8988T (cell line): ENCODE measurements around the gene DEF6.
A peak's percentile ranks its signal among the peaks of the same experiment; 100 is the strongest.
"Not testable (repeated sequence)": the region's sequence is repeated elsewhere in the genome, so short reads cannot be mapped to it uniquely, and the experiment has no call there.

Source experiments
- DNase-seq: peaks from one replicate; pipeline ENCODE4 v3.0.0; 2011

DEF6 gene

DNA sequence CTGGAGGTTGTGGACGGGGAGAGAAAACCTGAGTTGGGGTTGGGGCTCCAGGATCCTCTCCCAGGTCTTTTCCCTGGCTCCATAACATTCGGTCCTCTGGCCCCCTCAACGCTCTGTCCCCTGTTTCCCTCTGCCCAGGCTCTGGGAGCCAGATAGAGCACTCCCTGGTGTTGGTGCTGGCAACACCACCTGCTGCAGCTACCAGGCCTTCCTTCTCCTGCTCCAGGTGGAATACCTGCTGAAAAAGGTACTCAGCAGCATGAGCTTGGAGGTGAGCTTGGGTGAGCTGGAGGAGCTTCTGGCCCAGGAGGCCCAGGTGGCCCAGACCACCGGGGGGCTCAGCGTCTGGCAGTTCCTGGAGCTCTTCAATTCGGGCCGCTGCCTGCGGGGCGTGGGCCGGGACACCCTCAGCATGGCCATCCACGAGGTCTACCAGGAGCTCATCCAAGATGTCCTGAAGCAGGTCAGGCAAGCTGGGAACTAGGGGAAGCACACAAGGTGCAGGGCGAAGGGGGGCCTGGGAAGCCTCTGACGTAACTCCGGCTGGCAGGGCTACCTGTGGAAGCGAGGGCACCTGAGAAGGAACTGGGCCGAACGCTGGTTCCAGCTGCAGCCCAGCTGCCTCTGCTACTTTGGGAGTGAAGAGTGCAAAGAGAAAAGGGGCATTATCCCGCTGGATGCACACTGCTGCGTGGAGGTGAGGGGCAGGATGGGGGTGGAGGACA is 14.6 kb downstream of the DEF6 start:
- no peak for DNase-seq

GRCh38 chr6:35312807-35313206 is 15.2 kb downstream of the DEF6 start:
- no peak for DNase-seq

- no peak for DNase-seq
Observed at GRCh38 chr6:35317483-35318195, 20.0 kb downstream of the DEF6 start.

- peak; percentile 91 for DNase-seq
Observed at GRCh38 chr6:35318196-35319171, 20.9 kb downstream of the DEF6 start.

DNA sequence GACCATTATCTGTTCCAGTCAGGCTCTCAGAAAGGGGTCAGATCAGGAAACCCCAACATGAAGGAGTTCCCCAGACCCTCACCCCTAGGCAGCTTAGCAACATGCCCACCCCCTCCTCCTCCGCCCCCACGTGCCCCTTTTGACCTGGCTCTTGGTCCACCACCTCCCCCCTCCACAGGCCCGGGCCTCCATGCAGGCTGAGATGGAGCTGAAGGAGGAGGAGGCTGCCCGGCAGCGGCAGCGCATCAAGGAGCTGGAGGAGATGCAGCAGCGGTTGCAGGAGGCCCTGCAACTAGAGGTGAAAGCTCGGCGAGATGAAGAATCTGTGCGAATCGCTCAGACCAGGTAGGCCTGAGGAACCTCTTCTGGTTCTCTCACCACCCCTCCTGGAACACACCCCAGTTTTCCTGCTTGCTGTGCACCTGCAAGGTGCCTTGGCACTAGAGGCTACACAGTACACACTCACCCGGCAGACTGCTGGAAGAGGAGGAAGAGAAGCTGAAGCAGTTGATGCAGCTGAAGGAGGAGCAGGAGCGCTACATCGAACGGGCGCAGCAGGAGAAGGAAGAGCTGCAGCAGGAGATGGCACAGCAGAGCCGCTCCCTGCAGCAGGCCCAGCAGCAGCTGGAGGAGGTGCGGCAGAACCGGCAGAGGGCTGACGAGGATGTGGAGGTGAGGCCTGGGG is 21.9 kb downstream of the DEF6 start:
- no peak for DNase-seq

GRCh38 chr6:35320031-35320410 is 22.4 kb downstream of the DEF6 start:
- DNase-seq = no peak

- DNase-seq = no peak
Observed at GRCh38 chr6:35321091-35321490, 23.5 kb downstream of the DEF6 start.

DNA sequence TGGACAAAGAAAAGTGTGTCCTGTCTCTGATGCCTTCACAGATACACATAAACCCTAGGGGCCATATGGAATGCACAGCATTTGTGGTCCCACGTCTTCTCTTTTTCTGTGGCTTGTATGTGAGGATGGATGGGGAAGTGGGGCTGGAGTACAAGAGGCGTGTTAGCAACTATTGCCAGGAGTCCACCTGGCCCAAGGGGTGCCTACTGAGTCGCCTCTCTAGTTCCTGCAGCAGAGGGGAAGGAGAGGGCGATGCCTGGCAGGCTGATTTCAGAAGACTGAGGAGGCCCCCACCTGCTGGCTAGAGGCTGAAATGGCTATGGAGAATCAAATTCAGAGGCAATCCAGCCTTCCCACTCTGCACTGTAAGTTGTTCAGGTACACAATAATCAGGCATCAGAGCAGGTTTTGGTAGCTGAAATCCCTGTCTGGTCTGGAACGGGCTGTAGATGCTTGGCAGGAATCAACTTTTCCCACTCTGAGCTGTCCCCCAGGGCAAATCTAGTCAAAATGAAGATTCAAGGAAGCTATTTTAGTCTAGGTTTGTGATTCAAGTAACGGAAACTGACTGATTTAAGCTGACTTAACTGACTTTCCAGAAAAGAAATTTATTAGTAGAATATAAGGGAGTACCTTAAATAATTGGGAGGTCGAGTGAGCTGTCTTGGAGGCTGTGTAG is 29.9 kb downstream of the DEF6 start:
- peak; percentile 71 for DNase-seq

GRCh38 chr6:35328108-35328723 is 30.6 kb downstream of the DEF6 start:
- no peak for DNase-seq

- DNase-seq = not testable (repeated sequence)
Observed at GRCh38 chr6:35328965-35329364, 31.3 kb downstream of the DEF6 start.

- no peak for DNase-seq
Observed at GRCh38 chr6:35330541-35331119, 33.0 kb downstream of the DEF6 start.

DNA sequence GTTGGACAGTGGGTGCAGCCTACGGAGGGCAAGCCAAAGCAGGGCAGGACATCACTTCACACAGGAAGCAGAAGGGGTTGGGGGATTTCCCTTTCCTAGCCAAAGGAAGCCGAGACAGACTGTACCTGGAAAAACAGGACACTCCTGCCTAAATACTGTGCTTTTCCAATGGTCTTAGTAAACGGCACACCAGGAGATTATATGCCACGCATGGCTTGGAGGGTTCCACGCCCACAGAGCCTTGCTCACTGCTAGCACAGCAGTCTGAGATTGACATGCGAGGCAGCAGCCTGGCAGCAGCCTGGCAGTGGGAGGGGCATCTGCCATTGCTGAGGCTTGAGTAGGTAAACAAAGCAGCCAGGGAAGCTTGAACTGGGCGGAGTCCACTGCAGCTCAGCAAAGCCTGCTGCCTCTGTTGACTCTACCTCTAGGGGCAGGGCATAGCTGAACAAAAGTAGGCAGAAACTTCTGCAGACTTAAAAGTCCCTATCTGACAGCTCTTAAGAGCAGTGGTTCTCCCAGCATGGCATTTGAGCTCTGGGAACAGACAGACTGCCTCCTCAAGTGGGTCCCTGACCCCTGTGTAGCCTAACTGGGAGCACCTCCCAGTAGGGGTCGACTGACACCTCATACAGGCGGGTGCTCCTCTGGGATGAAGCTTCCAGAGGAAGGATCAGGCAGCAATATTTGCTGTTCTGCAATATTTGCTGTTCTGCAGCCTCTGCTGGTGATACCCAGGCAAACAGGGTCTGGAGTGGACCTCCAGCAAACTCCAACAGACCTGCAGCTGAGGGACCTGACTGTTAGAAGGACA is 34.7 kb downstream of the DEF6 start:
- DNase-seq = not testable (repeated sequence)

GRCh38 chr6:35341557-35341956 is 43.9 kb downstream of the DEF6 start:
- no peak for DNase-seq

GRCh38 chr6:35342258-35343091 is 44.9 kb downstream of the DEF6 start, which contains the start of gene PPARD:
TSS of gene PPARD (plus strand) at chr6:35342558. CDS start at chr6:35411088, 68,530 bp downstream.
- peak; percentile 97 for DNase-seq

- DNase-seq = no peak
Observed at GRCh38 chr6:35343092-35343834, 45.6 kb downstream of the DEF6 start.

DNA sequence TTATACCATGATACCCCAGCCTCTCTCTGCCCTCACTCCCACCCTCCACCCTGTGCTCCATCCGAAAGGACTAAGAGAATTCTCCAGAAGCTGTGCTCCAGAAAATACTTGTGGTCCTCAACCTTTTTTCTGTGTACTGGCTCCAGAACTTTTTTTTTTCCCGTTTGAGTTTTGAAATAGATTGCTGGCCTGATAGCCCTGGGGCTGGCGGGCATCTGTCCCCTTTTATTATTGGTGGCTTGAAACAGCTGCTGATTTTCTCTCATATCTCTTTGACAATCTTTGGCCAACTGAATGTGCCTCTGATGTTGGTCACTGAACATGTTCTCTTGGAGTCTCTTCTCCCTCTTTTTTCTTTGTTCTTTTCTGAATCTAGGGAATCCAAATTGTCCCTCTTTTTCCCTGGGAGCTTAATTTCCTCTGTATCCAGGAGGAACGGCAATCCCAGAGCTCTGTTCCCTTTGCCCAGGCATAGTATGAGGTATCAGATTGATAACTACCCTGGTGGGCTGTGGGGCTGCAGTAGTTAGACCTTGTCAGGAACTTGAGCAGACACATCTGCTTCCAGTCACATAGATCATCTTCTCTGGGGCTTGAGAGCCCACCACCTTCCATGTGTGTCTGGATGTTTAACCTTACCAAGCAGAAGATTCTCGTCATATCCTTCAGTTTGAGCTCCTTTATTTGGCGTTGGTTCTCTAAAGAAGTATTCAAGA is 46.4 kb downstream of the DEF6 start:
- DNase-seq = no peak

- DNase-seq = no peak
Observed at GRCh38 chr6:35351422-35351821, 53.8 kb downstream of the DEF6 start.

DNA sequence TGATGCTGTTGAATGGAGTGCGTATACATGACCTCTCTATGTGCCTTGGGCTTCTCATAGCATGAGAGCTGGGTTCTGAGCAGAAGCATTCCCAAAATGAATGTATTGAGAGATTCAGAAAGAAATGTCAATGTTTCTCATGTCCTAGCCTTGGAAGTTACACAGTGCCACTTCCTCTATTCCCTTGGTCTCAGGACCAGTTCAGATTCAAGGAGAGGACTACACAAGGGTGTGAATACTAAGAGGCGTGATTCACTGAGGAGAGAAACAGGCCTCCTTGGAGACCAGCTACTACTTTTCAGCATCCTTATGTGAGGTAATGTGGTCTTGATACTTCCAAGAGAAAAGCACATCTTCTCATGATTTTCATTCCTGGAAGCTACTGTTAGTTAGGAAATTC is 55.1 kb downstream of the DEF6 start:
- DNase-seq = no peak
